Fibroblast of skin of right biceps (primary cell): ENCODE data around the gene MIA3.
A peak's percentile ranks its signal among the peaks of the same experiment; 100 is the strongest.

ENCODE experiments used
- DNase-seq: peaks from one replicate; pipeline ENCODE4 v3.0.0-alpha.2; 2013

The MIA3 gene

DNA sequence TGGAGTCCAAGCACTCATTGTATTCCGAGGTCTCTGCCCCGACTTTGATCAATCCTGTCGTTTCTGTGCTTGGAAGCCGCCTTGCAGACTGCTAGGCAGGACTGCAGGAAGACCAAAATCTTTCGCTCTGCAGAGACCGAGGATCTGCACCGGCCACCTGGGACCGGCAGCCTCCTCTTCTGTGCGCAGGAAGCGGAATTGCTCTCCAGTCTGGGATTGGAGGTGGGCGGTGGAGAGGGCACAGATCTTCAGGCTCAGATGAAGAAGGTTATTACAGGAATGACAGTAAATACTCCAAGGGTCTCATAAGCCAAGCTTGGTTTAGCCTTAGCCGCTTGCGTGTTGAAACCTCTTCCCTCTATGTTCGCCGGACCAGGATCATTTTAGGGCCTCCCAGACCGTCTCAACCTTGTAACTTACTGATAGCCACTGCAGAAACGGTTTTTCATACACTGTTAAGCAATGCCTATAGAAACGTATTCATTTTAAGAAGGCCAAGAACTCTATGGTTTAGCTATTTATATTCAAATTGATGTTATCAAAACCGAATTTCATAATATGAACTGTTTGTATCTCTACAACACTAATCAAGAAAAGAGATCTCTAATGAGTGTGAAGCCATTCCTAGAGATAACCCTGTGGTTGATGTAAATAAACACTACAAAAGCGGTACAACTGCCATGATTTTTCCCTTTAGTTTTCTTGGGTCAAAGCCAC, 1.1 kb downstream of the MIA3 start:
- DNase-seq = peak; percentile 27

DNA sequence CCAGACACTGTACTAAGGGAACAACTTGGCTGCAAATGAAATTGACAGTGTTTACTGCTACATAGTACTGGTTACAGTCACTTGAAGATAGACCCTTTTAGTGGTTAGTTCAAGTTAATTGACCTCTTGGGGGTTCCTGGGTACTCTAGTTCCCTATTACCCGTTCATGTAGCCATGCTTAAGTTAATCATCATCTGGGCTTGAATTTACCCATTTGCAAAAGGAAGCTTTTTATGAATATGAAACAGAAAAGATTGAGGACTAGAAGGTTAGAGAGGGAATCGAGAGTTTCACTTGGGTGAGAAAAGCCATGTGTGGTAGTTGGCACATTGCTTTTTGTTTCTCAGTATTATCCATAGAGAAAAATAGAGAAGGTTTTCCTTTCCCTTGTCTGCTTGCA, 2.7 kb downstream of the MIA3 start:
- DNase-seq = no peak

DNA sequence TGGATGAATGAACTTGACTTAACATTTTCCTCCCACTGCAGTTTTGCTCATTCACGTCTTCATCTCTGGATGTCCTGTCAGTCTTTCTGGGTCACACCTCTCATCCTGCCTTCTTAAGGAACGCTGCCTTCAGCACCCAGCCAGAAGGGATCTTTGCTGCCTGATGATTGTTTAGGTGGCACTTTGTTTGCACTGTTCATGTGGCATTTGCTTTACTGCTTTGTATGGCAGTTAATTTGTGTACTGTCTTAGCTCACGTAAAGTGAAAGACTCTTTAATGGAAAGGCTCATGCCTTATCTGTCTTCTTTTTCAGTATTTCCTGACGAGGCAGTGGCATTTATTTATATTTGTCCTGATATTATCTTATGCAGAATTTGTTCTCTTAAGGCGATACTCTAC, 4.9 kb downstream of the MIA3 start:
- no peak for DNase-seq

DNA sequence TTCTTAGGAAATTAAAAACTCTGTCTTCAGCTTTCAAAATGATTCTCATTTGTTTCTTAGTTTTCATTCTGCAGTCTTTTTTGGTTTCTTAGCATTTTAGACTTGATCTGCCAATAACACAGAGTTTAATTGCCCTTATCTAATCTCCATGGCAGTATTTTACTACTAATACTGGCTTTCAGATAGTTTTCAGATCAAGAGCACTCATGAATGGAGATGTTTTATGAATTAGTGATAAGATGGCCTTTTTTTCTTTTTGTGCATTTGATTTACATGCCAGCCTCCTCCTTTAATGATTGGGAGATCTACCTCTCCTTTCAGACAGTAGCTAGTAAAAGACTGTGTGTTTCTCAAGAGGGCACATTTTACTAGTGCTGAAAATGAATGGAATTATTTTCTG, 5.6 kb downstream of the MIA3 start:
- no peak for DNase-seq

DNA sequence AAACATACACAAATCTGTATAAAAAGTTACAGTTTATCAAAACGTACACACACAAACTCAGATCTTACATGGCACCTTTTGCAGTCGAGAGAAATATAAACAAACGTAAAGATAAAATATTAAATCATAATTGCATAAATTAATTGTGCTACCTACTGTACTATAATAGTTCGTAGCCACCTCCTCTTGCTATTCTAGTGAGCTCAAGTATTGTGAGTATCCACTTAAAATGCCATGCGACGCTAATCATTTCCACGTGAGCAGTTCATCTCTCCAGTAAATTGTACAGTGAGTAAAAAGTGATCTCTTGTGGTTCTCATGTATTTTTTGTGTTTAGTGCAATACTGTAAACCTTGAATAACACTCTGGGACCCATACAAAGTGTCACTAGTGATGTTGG, 6.3 kb downstream of the MIA3 start:
- no peak for DNase-seq

DNA sequence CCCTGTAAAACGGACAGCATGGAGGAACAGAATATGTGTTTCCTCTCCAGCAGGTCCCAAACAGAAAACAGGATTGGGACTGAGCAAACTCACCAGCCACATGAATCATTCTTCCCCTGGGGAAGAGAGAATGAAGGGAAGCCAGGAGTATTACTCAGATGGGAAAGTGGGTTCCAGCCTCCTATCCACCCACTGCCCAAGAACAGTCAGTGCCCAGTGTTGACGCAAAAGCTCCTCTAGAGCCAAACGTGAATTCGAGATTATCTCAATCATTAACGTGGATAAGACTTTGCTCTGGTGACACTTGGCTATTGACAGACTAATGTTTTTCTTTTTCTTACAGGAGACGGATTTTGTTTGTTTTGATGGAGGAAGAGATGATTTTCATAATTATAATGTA, 9.3 kb downstream of the MIA3 start:
- DNase-seq = peak; percentile 26

DNA sequence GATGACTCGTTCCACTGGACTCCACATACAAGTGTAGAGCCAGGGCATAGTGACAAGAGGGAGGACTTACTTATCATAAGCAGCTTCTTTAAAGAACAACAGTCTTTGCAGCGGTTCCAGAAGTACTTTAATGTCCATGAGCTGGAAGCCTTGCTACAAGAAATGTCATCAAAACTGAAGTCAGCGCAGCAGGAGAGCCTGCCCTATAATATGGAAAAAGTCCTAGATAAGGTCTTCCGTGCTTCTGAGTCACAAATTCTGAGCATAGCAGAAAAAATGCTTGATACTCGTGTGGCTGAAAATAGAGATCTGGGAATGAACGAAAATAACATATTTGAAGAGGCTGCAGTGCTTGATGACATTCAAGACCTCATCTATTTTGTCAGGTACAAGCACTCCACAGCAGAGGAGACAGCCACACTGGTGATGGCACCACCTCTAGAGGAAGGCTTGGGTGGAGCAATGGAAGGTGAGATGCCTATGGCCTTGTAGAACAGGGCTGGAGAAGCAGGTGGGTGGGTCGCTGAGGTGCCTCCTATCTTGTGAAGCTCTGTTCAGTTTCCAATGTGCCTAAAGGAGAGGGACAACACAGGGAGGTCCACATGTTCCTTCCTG, 12.1 kb downstream of the MIA3 start:
- no peak for DNase-seq

DNA sequence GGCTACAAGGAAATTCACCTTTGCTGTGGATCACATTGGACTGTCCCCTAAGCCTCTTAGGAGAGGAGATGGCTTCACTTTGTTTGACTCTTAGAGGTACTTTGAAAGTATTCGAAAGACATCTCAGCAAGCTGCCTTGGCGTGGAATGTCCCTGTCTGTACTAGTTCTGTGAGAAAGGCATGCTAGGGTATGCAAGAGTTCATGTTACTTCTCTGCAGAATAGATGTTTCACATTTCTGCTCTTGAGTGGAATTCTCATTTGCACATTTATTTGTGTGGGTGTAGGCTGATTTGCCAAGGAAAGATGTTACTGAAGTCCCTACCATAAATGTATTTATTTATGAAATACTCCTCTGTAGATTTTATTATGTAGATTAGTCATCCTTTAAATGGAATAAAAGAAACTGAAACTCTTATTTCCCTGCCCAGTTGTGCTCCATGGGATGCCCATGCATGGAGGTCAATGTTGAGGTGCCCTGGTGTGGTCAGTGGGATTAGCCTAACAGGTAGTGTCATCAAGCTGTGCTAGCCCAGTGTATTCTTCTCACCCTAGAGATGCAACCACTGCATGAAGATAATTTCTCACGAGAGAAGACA, 13.8 kb downstream of the MIA3 start:
- DNase-seq = no peak

DNA sequence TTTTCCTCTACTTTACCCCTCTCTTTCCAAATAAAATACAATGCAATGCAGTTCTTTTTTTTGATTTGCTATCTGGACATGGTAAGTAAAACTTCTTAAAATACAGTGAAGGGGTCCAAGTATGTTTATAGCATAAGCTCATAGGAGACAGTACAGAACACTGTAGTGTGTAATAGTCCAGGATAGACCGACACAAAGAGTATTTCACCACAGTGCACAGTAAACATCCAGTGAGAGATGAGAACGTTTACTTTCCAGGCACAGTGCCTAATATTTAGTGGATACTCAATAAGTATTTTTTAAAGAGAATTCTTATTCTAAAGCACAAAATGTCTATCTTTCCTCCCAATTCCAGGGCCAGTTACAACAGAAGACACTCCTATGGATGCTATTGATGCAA, 14.9 kb downstream of the MIA3 start:
- no peak for DNase-seq

DNA sequence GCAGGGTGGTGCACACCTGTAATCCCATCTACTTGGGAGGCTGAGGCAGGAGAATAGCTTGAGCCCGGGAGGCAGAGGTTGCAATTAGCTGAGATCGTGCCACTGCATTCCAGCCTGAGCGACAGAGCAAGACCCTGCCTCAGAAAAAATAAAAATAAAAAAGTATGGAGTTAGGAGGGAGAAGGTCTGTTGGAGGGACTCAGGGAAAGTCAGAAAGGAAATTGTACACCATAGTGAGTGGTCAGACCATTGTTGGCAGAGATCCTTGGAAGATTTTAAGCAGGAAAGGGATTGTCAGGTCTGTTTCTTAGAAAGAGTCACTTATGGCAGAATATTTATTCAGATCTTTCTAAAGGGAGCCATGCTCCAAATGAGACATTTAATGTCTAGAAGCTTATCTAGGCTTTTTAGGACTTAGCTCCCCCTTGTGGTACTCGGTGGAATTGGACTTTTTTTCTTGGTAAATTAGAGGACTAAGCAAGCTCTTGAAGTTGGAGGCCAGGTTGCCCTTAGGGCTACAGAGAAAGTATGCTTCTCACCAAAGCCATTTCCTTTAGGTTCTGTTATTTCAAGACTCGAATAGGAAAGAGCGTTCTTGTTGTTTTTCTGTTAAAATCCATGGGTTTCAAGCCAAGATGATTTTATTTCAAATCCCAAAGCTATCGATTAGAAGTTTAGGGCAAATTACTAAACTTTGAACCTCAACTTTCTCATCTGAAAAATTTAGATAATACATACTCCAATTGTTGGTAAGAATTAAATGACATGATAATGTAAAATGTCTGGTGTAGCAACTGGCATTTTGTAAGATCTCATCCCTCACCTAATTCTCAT, 16.5 kb downstream of the MIA3 start:
- peak; percentile 85 for DNase-seq

DNA sequence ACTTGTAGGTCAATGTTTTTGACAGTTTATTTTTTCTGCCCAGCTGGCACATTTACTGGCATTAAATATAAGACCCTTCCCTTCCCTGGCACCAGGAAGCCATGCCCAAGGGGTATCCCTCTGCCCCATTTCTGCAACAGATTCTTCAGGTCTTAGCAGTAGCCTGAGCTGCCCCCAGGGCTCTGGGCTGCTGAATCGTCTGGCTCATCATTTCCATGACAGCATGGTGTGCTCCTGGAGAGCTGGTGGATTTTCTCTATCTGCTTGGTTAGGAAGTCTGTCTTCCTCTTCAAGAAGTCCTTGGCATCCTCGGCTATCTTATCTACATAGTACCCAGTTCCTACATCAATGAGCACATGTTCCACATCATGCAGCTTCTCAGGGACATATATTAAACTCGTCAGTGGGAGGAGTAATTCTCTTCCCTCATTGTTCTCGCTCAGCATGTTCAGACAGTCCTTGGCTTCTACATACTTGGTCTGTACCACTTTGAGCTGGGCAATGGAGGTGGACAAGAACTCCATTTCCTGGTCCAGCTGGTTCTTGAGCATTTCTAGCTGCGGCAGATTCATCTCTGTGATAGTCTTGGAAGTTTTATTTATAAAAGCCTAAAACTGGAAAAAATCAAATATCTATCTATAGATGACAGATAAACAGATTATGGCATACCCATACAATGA, 23.5 kb downstream of the MIA3 start:
- no peak for DNase-seq

DNA sequence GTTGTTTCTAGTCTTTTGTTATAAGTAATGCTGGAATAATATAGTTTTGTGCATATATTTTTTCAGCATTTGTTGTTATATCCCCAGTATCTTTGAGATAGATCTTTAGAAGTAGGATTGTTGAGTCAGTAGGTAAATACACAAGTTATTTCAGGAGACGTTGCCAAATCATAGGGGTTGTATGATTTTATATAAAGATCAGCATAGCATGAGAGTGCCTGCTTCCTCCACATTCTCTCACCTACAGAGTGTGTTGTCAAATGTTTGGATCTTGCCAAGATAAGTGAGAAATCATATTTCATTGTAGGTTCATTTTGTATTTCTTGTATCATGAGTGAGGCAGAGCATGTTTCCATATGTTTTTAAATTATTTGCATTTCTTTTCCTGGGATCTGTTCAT, 24.6 kb downstream of the MIA3 start:
- DNase-seq = no peak

DNA sequence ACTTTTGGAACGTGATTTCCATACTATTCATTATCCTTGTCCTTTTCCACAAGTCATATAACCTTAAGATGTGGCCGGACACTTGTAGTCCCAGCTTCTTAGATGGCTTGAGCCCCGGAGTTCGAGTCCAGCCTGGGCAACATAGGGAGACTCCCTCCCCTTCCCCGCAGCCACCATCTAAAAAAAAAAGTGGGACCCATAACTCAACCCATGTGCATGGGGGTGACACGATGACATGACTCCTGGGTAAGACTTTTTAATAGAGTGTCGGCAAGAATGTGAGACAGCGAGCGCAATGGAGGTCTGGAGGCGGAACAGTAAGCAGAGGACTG, 25.7 kb downstream of the MIA3 start:
- no peak for DNase-seq

DNA sequence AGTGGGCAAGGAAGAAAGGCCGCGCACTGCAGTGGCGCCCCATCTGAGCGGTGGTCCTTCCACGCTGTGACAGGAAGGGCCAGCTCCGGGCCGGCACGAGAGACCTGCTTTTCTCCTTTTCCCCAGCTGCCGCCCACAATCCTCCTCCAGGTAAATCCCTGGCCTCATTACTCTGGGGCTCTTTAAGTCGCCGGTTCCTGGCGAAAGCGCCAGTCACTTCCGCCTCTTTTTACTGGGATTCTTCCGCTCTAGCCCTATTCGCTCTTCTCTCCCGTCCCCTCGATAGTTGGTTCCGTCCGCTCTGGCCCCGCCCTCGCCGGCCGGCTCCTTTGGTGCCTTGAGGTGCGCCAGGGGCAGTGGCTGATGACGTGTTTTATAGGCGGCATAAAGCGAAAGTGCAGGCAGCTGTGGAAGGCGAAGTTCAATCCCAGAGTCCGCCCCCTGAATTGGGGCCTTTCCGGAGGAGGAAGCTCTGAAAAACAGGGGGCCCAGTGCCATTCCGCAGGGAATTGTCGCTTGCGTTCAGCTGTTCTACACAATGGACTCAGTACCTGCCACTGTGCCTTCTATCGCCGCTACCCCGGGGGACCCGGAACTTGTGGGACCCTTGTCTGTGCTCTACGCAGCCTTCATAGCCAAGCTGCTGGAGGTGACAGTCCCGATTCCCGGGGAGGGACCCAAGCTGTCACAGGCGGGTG, 26.2 kb downstream of the MIA3 start:
- peak; percentile 99 for DNase-seq

DNA sequence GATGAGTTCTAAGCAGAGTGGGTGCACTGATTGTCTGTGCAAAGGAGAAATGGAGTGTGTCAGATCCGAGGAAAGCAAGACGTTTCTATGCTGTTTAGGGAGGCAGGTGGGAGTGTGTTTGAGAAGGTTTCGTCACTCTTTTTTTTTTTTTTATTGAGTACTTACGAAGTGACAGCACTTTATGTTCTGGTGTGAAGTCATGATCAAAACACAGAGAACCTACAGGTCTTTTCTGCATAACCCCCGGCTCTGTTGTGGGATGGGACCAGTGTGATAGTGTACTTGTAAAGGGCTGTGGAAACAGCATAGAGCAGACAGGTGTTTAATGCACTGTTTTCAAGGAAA, 26.7 kb downstream of the MIA3 start:
- DNase-seq = no peak

DNA sequence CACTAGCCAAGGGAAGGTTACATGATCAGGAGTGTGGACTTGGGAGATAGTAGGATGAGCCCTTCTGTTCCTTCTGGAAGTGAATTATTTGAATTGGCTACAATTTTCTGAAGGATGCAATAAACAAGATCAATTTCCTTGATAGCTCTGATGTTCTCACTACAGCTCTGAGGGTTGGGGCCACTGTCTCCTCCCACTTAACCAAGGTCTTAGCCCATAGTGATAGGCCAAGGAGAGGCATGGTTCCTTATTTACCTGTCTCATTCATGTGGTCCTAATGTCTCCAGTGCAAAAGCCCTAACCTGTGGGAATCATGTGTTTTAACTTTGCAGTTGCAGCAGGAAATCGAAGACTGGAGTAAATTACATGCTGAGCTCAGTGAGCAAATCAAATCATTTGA, 34.8 kb downstream of the MIA3 start:
- no peak for DNase-seq

DNA sequence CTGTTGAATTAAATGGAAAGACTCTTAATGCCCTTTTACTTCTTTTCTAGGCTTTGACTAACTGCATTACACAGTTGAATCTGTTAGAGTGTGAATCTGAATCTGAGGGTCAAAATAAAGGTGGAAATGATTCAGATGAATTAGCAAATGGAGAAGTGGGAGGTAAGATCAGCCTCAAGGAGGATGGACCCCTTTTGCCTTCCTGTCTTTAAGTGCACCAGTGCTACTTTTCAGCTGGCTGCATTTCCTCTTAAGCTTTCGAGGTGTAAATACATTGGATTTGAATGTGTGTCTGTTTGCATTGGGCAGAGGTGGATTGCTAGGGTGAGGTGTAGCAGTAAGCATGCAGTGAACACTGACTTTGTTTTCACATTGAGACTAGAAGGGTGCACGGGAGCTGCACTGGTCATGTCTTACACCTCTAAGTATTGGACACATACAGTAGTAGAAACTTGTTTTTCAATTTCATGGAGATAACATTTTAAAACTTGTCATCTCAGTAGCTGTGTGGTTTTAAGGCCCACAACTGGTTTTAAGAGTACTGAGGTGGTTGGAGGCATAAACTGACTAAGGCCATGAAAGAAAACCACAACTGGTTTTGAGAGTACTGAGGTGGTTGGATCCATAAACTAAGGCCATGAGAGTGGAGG, 35.4 kb downstream of the MIA3 start:
- no peak for DNase-seq

DNA sequence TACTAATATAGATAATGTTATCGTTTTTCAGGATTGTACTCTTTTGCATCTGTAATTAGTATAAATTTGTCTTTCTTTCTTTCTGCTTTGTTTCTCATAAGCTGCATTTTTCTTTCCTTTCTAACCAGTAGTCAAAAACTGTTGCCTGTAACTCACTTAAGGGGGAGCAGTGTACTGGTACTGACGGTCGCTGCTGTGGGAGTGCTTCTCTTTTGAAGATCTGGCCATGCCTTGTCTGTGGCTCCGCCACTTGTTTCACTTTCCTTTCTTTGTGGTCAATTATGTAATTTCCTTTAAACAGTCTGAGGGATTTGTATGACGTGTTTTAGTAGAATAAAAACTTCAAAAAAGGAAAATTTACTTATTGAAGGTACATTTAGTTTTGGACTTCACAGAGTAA, 37.0 kb downstream of the MIA3 start:
- peak; percentile 2 for DNase-seq

DNA sequence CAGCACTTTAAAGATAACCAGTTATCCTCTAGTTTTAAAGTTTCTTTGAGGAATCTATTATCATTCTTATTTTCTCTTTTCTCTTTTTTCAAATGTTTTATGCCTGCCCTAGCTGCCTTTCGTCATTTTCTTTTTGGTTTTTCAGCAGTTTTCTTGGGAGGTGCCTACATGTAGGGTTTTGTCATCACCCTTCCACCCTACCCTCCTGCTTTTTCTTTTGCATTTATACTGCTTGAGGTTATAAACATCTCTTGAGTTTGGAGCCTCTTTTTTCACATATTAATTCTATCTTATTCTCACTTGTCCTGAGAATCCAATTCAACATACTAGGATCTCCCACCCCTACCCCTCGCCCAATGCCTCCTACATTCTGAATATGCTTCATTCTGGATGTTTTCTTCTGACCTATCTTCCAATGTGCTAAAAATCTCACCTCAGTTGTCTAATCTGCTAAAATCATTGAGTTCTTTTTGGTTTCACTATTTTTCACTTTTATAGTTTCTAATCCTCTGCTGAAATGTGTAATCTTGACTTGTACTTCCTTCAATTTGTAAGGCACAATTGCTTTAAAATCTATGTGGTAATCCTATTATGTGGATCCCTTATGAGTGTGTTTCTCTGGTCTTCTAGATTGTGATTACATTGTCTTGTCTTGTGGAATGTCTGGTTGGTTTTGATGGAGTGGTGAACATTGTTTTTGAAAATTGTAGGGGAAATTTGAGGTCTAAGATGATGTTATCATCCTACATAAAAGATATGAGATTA, 38.7 kb downstream of the MIA3 start:
- no peak for DNase-seq

DNA sequence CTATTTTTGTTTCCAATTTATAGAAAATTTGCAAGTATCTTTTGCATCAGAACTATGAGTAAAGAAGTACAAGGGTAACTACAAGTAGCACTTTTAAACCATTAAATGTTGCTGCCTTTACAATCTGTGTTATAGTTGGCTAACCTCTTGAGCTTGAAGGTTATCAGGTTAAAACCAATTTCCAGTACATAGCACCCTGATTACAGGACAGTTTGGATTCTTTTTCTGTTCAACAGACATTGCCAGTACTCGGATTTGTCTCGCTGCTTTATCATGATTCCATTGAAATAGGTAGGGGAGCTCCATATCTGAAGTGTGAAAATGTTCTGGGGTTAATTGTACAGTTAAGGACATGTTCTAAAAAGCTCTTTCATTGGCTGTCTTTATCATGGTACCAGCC, 40.0 kb downstream of the MIA3 start:
- DNase-seq = no peak

DNA sequence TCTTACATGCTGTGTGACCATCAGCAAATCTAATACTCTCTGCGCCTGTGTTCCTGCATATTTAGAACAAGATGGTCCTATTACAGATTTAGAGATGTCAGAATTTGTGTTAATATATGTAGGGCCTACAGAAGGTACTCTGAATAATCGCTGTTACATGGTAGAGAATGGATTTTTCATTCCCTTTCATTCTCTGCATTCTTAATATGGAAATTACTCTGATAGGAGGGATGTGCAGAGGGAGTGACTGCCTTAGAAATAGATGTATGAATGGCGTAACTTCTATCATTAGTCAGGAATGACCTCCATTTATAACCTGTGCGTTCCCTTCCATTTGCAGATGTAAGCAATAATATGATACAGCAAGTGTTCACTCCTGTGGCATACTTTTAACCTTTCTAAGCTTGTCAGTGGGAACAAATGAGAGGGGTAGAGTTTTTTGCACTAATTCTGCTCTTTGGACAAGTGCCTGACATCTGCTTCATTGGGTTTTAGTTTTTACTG, 45.6 kb downstream of the MIA3 start:
- DNase-seq = no peak
